IMR-90 (cell line): Measurements from ENCODE around the gene MAP1LC3A. TPM values are rescaled to one million over a fixed set of nuclear protein-coding genes. Genes with fewer than 3 reads are reported as not detected.
A peak's percentile ranks its signal among the peaks of the same experiment; 100 is the strongest.

Experiments
- ATAC-seq: fragments of 200-7000 bp; cut with Tn5 transposase; 2 replicates; pipeline ENCODE4 v1.9.1; 2020; ENCODE audit warnings: low read depth, mild to moderate bottlenecking, moderate library complexity
- BruUV-seq: library from RNA; stranded (reverse); fragments of 400-500 nt; replicated peaks from 2 replicates; lab custom pipeline; 2021; lab: Mats Ljungman, UMichigan
- CTCF ChIA-PET: fragments of 300-600 bp; formaldehyde crosslinking; extraction: SDS; loops from one replicate; lab custom pipeline; 2021; ENCODE audit warnings: antibody characterized with exemption; lab: Yijun Ruan, JAX
- POLR2A ChIA-PET: fragments of 300-600 bp; sonication (Branson Sonifier 250); formaldehyde crosslinking; loops from one replicate; lab custom pipeline; 2022; ENCODE audit warnings: antibody characterized with exemption; ENCODE audit not compliant: unreplicated experiment; lab: Charles Lee
- DNase-seq: peaks from one replicate; pipeline ENCODE4 v3.0.0; 2013
- H2AFZ ChIP-seq: replicated peaks from 2 replicates; pipeline ENCODE3; 2013; ENCODE audit warnings: low read length, mild to moderate bottlenecking; ENCODE audit not compliant: poor library complexity
- H2AK5ac ChIP-seq: 2 replicates; pipeline ENCODE4 v1.6.1; 2013; ENCODE audit warnings: low read depth, low read length, inconsistent platforms
- H2AK9ac ChIP-seq: replicated peaks from 2 replicates; pipeline ENCODE3; 2013; ENCODE audit warnings: mild to moderate bottlenecking, low read depth, low read length, moderate library complexity; ENCODE audit not compliant: poor library complexity
- H2BK120ac ChIP-seq: 2 replicates; pipeline ENCODE4 v1.6.1; 2013; ENCODE audit warnings: low read depth, low read length, inconsistent platforms
- H2BK15ac ChIP-seq: 3 replicates; pipeline ENCODE4 v1.6.1; 2013; ENCODE audit warnings: low read depth, low read length, inconsistent platforms
- H2BK20ac ChIP-seq: 2 replicates; pipeline ENCODE4 v1.6.1; 2013; ENCODE audit warnings: low read depth, mild to moderate bottlenecking, inconsistent platforms, low read length, moderate library complexity
- H2BK5ac ChIP-seq: 2 replicates; pipeline ENCODE4 v1.6.1; 2013; ENCODE audit warnings: mild to moderate bottlenecking, low read depth, low read length, inconsistent platforms; ENCODE audit not compliant: poor library complexity, severe bottlenecking
- H3K14ac ChIP-seq: replicated peaks from 2 replicates; pipeline ENCODE4 v1.6.1; 2013; ENCODE audit warnings: low read depth, low read length, inconsistent platforms
- H3K18ac ChIP-seq: 2 replicates; pipeline ENCODE4 v1.6.1; 2013; ENCODE audit warnings: low read depth, low read length, control low read depth
- H3K23ac ChIP-seq: 2 replicates; pipeline ENCODE4 v1.6.1; 2013; ENCODE audit warnings: low read depth, low read length, inconsistent platforms
- H3K27ac ChIP-seq: 2 replicates; pipeline ENCODE4 v1.5.1; 2013; ENCODE audit warnings: mild to moderate bottlenecking, control low read depth, low read length; ENCODE audit not compliant: insufficient read depth
- H3K27me3 ChIP-seq: 2 replicates; pipeline ENCODE4 v1.6.1; 2013; ENCODE audit warnings: low read length; ENCODE audit not compliant: control insufficient read depth, insufficient read depth
- H3K36me3 ChIP-seq: 2 replicates; pipeline ENCODE4 v1.6.1; 2013; ENCODE audit warnings: low read length, mixed read lengths; ENCODE audit not compliant: control insufficient read depth, insufficient read depth
- H3K4ac ChIP-seq: 2 replicates; pipeline ENCODE4 v1.6.1; 2013; ENCODE audit warnings: low read depth, low read length, inconsistent platforms
- H3K4me1 ChIP-seq: 2 replicates; pipeline ENCODE4 v1.6.1; 2013; ENCODE audit warnings: low read length, mixed read lengths; ENCODE audit not compliant: control insufficient read depth, insufficient read depth
- H3K4me2 ChIP-seq: 2 replicates; pipeline ENCODE4 v1.6.1; 2013; ENCODE audit warnings: low read depth, mild to moderate bottlenecking, control low read depth, low read length, moderate library complexity
- H3K4me3 ChIP-seq: 2 replicates; pipeline ENCODE4 v1.5.1; 2013; ENCODE audit warnings: low read depth, mild to moderate bottlenecking, control low read depth, low read length, moderate library complexity; ENCODE audit not compliant: insufficient read depth
- H3K56ac ChIP-seq: 2 replicates; pipeline ENCODE4 v1.6.1; 2013; ENCODE audit warnings: low read length, inconsistent platforms; ENCODE audit not compliant: insufficient read depth; ENCODE audit errors: extremely low read depth
- H3K79me1 ChIP-seq, 2 experiments: 2 replicates each; pipeline ENCODE4 v1.6.1; 2013; ENCODE audit warnings: low read length in 2 of 2, inconsistent platforms in 1 of 2, low read depth in 1 of 2
- H3K9ac ChIP-seq: 2 replicates; pipeline ENCODE4 v1.6.1; 2013; ENCODE audit warnings: low read depth, low read length, control low read depth
- H3K9me1 ChIP-seq: 2 replicates; pipeline ENCODE4 v1.6.1; 2013; ENCODE audit warnings: low read length, inconsistent platforms; ENCODE audit not compliant: insufficient read depth
- H3K9me3 ChIP-seq: 2 replicates; pipeline ENCODE4 v1.6.1; 2013; ENCODE audit warnings: low read length; ENCODE audit not compliant: control insufficient read depth, insufficient read depth
- H4K20me1 ChIP-seq: 2 replicates; pipeline ENCODE4 v1.6.1; 2013; ENCODE audit warnings: low read length, inconsistent platforms; ENCODE audit not compliant: insufficient read depth
- H4K5ac ChIP-seq: 2 replicates; pipeline ENCODE4 v1.6.1; 2013; ENCODE audit warnings: mild to moderate bottlenecking, low read depth, low read length, control low read depth
- H4K8ac ChIP-seq, 2 experiments: 2 replicates each; pipeline ENCODE4 v1.6.1; 2013; ENCODE audit warnings: low read depth in 2 of 2, low read length in 2 of 2, control low read depth in 1 of 2, inconsistent platforms in 1 of 2
- H4K91ac ChIP-seq: 2 replicates; pipeline ENCODE4 v1.6.1; 2013; ENCODE audit warnings: low read depth, low read length, inconsistent platforms; ENCODE audit not compliant: insufficient read depth
- CEBPB ChIP-seq: IDR thresholded peaks from 2 replicates; pipeline ENCODE4 v1.6.1; 2012; ENCODE audit warnings: low read depth, low read length, improper control_type of control experiment
- CHD1 ChIP-seq: IDR thresholded peaks from 2 replicates; pipeline ENCODE4 v1.6.1; 2012; ENCODE audit warnings: low read depth, low read length, improper control_type of control experiment
- FOS ChIP-seq: fragments of 150-350 bp; IDR thresholded peaks from 2 replicates; pipeline ENCODE4 v1.6.1; 2016; ENCODE audit warnings: low read depth, low read length
- MAZ ChIP-seq: IDR thresholded peaks from 2 replicates; pipeline ENCODE4 v1.6.1; 2012; ENCODE audit warnings: low read depth, mild to moderate bottlenecking, low read length, improper control_type of control experiment, moderate library complexity, borderline replicate concordance
- MXI1 ChIP-seq: IDR thresholded peaks from 2 replicates; pipeline ENCODE4 v1.6.1; 2012; ENCODE audit warnings: low read depth, mild to moderate bottlenecking, low read length, moderate library complexity, borderline replicate concordance
- NFE2L2 ChIP-seq: fragments of 150-350 bp; IDR thresholded peaks from 2 replicates; pipeline ENCODE4 v1.6.1; 2016; ENCODE audit warnings: low read depth, mild to moderate bottlenecking, low read length
- RAD21 ChIP-seq: IDR thresholded peaks from 2 replicates; pipeline ENCODE4 v1.6.1; 2012; ENCODE audit warnings: low read length, improper control_type of control experiment
- RCOR1 ChIP-seq: IDR thresholded peaks from 2 replicates; pipeline ENCODE4 v1.6.1; 2012; ENCODE audit warnings: mild to moderate bottlenecking, low read length, improper control_type of control experiment; ENCODE audit not compliant: insufficient replicate concordance
- RFX5 ChIP-seq: IDR thresholded peaks from 2 replicates; pipeline ENCODE4 v1.8.0; 2012; ENCODE audit warnings: low read depth, mild to moderate bottlenecking, low read length, moderate library complexity
- WGBS, 2 experiments: methylation state at CpG; one replicate each; pipeline versions ENCODE4 v1.1.5 to v1.1.7; 2013; ENCODE audit warnings: missing lambda C conversion rate in 2 of 2; ENCODE audit not compliant: insufficient read length in 1 of 2; ENCODE audit errors: extremely low coverage in 2 of 2; 5-methylcytosine and 5-hydroxymethylcytosine counted together
- dilution Hi-C: fragments of 300-500 bp; cut with HindIII; formaldehyde crosslinking; loops from one replicate; pipeline ENCODE4 v1.14.3; 2018; ENCODE audit warnings: low sequenced_read_pairs; ENCODE audit not compliant: unreplicated experiment
- in situ Hi-C: fragments of 300-500 bp; cut with MboI; formaldehyde crosslinking; loops from 3 replicates; pipeline ENCODE4 v1.14.3; 2019; ENCODE audit warnings: low sequenced_read_pairs, inconsistent platforms, mixed read lengths
- intact Hi-C: fragments of 100-400 bp; cut with micrococcal nuclease; formaldehyde crosslinking; loops from 2 replicates; pipeline ENCODE4 v1.10.0; 2022
- polyA plus RNA-seq, 3 experiments: library from polyadenylated mRNA; depleted of rRNA; stranded (reverse); fragments of >200 nt; gene quantifications; 2 replicates each; pipeline ENCODE4 v1.2.3, GENCODE V29; 2012; ENCODE audit warnings: low replicate concordance in 1 of 3
- total RNA-seq: library from RNA; depleted of rRNA; stranded (reverse); fragments of >200 nt; gene quantifications from 2 replicates; pipeline ENCODE4 v1.2.3, GENCODE V29; 2012
- TF ChIP-seq, protein P1 (sequence below): fragments of 150-350 bp; IDR thresholded peaks from 2 replicates; pipeline ENCODE4 v1.6.1; 2017; ENCODE audit warnings: mild to moderate bottlenecking, antibody characterized with exemption, low read length, low read depth
- TF ChIP-seq, protein P2 (sequence below): fragments of 150-350 bp; IDR thresholded peaks from 2 replicates; pipeline ENCODE4 v1.6.1; 2016; ENCODE audit warnings: low read depth, mild to moderate bottlenecking, low read length, moderate library complexity, borderline replicate concordance

Gene MAP1LC3A
- total and polyA plus RNA-seq, 2 of the 4 experiments (the other 2 are of a cell fraction), result 10.0 to 39.7 TPM

DNA sequence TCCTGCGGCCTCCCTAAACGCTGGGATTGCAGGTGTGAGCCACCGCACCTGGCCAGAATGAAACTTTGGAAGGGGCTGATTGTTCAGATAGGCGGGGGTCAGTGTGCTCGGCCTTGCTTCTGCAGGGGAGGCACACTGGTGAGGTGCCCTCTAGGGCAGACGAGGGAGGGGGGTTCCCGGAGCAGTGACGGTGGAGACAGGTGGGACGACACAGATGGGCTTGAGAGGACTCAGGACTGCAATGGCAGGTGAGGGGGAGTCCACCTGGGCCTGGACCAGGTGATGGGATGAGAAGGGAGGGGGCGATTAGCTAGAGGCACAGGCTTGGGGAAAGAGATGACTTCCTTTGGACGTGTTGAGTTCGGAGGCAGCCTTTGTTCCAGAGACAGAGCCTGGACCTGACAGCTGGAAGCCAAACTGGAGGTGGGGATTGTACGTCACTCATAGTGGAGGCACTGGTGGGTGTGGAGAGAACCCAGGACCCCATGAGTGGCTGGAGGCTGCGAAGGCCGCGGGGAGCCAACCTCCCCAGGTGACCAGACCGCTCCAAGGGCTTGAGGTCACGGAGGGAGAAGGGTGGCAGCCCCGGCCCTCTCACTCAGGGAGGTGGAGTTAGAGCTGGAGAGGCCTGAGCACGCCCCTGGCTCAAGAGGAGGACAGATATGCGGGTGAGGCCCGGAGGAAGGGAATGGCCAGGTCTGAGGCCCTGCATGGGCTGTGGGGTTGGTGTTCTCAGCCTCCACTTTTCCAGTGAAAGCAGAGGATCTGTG lies 10.5 kb upstream of the MAP1LC3A start (continued):
- no peak for TF ChIP-seq RAD21

DNA sequence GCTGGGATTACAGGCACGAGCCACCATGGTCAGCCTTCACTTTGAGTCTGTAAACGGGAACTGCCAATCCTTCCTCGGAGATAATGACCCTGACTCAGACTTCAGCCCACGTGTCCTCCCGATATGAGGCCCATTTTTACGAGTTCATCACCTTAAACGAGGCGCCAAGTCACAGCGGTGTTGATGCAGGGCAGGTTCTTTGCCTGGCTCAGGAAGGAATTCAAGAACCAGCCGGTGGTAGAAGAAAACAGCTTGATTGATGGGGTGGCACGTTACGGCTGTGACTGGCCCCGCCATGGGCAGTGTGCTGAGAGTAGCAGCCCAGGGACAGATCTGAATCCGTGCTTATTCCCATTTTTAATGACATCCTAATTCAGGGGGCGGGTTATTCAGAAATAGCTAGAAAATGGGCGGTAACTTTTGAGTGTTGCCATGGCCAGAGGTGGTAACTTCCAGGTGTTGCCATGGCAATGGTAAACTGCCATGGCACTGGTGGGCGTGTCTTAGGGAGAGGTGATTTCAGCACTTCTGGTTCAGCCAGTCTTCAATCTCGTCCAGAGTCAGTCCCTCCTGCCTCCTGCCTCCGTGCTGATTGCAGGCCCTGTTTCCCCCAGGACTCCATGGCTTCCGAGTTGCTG lies 9.1 kb upstream of the MAP1LC3A start:
- H3K18ac ChIP-seq, result no peak overlapping the region
- no peak overlapping the region for H2AK9ac ChIP-seq
- peak overlapping the region; percentile 60 for H2AFZ ChIP-seq
- DNase-seq, result peak; percentile 15
- in situ Hi-C loops, result no loop called here
- no peaks in the 10 kb centered on the region for H3K36me3 ChIP-seq
- WGBS, 2 experiments, result 44% methylated on average over 13 of the region's 20 CpGs; no CpG with 5 or more reads in 1 of the 2 experiments
- H2BK15ac ChIP-seq, result no peak overlapping the region
- H2BK5ac ChIP-seq, result no peak overlapping the region
- ChIA-PET CTCF (no interaction called here), POLR2A (no interaction called here)
- no peaks in the 10 kb centered on the region for H3K27me3 ChIP-seq
- H2AK5ac ChIP-seq, result no peak overlapping the region
- H3K79me1 ChIP-seq, result no peaks in the 10 kb centered on the region
- H4K91ac ChIP-seq, result no peak overlapping the region; the same call in 1 of the 2 replicates
- no peak for ATAC-seq
- H3K9me1 ChIP-seq, result 0 out of 2 replicates have a peak, but pooled peaks cover 5% of the 10 kb centered on the region
- H3K4ac ChIP-seq, result no peak overlapping the region
- H3K4me2 ChIP-seq, result no peak overlapping the region
- no peak overlapping the region for H3K27ac ChIP-seq
- dilution Hi-C loops, result no loop called here
- H3K4me3 ChIP-seq, result no peak overlapping the region
- H2BK120ac ChIP-seq, result no peak overlapping the region
- no peak overlapping the region for H3K23ac ChIP-seq
- H3K9ac ChIP-seq, result no peak overlapping the region
- no peaks in the 10 kb centered on the region for H3K4me1 ChIP-seq
- no peak overlapping the region for H4K8ac ChIP-seq
- no peak overlapping the region for H2BK20ac ChIP-seq
- no peak overlapping the region for H4K5ac ChIP-seq
- no peaks in the 10 kb centered on the region; the same call in 1 of the 2 replicates for H4K20me1 ChIP-seq
- no peak overlapping the region for H3K56ac ChIP-seq
- no peak overlapping the region for H3K14ac ChIP-seq
- intact Hi-C loops, result no loop called here
- no peaks in the 10 kb centered on the region for H3K9me3 ChIP-seq
- no TSS peak for BruUV-seq
- TF ChIP-seq, protein P1, sequence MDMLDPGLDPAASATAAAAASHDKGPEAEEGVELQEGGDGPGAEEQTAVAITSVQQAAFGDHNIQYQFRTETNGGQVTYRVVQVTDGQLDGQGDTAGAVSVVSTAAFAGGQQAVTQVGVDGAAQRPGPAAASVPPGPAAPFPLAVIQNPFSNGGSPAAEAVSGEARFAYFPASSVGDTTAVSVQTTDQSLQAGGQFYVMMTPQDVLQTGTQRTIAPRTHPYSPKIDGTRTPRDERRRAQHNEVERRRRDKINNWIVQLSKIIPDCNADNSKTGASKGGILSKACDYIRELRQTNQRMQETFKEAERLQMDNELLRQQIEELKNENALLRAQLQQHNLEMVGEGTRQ, result no peak
- TF ChIP-seq MXI1, result no peak
- no peak for TF ChIP-seq FOS
- TF ChIP-seq RAD21, result no peak
- TF ChIP-seq NFE2L2, result no peak
- TF ChIP-seq, protein P2, sequence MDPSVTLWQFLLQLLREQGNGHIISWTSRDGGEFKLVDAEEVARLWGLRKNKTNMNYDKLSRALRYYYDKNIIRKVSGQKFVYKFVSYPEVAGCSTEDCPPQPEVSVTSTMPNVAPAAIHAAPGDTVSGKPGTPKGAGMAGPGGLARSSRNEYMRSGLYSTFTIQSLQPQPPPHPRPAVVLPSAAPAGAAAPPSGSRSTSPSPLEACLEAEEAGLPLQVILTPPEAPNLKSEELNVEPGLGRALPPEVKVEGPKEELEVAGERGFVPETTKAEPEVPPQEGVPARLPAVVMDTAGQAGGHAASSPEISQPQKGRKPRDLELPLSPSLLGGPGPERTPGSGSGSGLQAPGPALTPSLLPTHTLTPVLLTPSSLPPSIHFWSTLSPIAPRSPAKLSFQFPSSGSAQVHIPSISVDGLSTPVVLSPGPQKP, result no peak
- TF ChIP-seq RFX5, result no peak
- TF ChIP-seq RCOR1, result no peak
- no peak for TF ChIP-seq CHD1
- no peak for TF ChIP-seq MAZ
- no peak for TF ChIP-seq CEBPB
